ENCODE data around the gene POU5F1. TPM values are rescaled to one million over a fixed set of nuclear protein-coding genes. Genes with fewer than 3 reads are reported as not detected.

POU5F1 gene
- polyA plus RNA-seq, 3 donors, result 0.20 TPM; not detected in 2

DNA sequence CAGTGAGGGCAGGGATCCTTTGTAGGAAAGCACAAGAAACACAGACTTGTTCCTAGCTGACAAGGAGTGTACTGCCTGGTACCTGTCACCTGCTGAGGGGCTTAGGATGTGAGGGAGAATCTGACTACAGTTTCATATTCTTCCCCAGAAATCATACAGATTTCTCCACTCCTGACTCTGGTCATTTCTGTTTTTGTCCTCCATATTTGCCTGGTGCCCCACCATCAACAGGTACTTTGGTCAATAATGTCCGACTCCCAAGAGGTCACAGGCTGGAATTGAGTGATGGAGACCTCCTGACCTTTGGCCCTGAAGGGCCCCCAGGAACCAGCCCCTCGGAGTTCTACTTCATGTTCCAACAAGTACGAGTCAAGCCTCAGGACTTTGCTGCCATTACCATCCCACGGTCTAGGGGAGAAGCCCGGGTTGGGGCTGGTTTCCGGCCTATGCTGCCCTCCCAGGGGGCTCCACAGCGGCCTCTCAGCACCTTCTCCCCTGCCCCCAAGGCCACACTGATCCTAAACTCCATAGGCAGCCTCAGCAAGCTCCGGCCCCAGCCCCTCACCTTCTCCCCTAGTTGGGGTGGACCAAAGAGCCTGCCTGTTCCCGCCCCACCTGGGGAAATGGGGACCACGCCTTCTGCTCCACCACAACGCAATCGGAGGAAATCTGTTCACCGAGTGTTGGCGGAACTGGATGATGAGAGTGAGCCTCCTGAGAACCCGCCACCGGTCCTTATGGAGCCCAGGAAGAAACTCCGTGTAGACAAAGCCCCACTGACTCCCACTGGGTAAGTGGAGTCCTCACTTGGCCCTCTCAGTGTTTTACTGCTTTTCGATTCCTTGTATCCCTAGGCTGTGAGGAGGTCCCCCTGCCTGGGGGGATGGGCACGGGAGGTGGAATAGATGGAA lies 9.0 kb downstream of the POU5F1 start:
- H3K4me3 ChIP-seq (replicated peaks in 1 of 3; ENCODE audit: low read depth in 2 of 3, low read length in 3 of 3), result no peak overlapping the region
- Mint-ChIP-seq H3K4me3 (no peak overlapping the region), H3K36me3 (peaks cover 5 to 27% of the 10 kb centered on the region in 2 donors), H3K27me3 (ENCODE audit: low read depth in 3 of 3) (peaks cover 0 to 3% (median 0%) of the 10 kb centered on the region in 3 donors), H3K4me1 (peaks cover 33% of the 10 kb centered on the region), H3K27ac (peak overlapping the region in 3 of 7 donors; percentile 32 to 80 (median 75)), H3K9me3 (no peaks in the 10 kb centered on the region)
- 94% methylated on average over 12 of the region's 19 CpGs for WGBS (ENCODE audit: insufficient coverage)
- no peaks in the 10 kb centered on the region for H3K27me3 ChIP-seq (ENCODE audit: control insufficient read depth in 2 of 2, insufficient read depth in 2 of 2, low read length in 2 of 2)
- peaks cover 21% of the 10 kb centered on the region for H3K79me2 ChIP-seq (ENCODE audit: insufficient read depth, low read length)
- no peak overlapping the region for H2AFZ ChIP-seq (ENCODE audit: insufficient read depth, low read depth, low read length, poor library complexity, severe bottlenecking)
- H4K20me1 ChIP-seq (ENCODE audit: insufficient read depth, low read length), result no peaks in the 10 kb centered on the region
- DNase-seq, result no peak
- H3K4me2 ChIP-seq (replicated peaks; ENCODE audit: extremely low read depth, low read length, poor library complexity, severe bottlenecking), result no peak overlapping the region
- H3K36me3 ChIP-seq (replicated peaks in 1 of 2; ENCODE audit: control insufficient read depth in 1 of 2, insufficient read depth in 2 of 2, low read length in 2 of 2), result peaks cover 2 to 20% of the 10 kb centered on the region in 2 donors
- no peaks in the 10 kb centered on the region for H3K9me3 ChIP-seq (replicated peaks in 1 of 2; ENCODE audit: control insufficient read depth in 1 of 2, insufficient read depth in 1 of 2, low read length in 2 of 2)
- no peak overlapping the region for H3K9ac ChIP-seq (ENCODE audit: insufficient read depth, low read length, poor library complexity, severe bottlenecking)
- no peak overlapping the region for H3K27ac ChIP-seq (ENCODE audit: low read depth in 1 of 2, low read length in 2 of 2)
- H3K4me1 ChIP-seq (ENCODE audit: control insufficient read depth in 1 of 2, insufficient read depth in 2 of 2, low read length in 2 of 2), result peaks cover 17 to 24% of the 10 kb centered on the region in 2 donors
- intact Hi-C loops (cut with micrococcal nuclease), result no loop called here
- TF ChIP-seq, protein P1, sequence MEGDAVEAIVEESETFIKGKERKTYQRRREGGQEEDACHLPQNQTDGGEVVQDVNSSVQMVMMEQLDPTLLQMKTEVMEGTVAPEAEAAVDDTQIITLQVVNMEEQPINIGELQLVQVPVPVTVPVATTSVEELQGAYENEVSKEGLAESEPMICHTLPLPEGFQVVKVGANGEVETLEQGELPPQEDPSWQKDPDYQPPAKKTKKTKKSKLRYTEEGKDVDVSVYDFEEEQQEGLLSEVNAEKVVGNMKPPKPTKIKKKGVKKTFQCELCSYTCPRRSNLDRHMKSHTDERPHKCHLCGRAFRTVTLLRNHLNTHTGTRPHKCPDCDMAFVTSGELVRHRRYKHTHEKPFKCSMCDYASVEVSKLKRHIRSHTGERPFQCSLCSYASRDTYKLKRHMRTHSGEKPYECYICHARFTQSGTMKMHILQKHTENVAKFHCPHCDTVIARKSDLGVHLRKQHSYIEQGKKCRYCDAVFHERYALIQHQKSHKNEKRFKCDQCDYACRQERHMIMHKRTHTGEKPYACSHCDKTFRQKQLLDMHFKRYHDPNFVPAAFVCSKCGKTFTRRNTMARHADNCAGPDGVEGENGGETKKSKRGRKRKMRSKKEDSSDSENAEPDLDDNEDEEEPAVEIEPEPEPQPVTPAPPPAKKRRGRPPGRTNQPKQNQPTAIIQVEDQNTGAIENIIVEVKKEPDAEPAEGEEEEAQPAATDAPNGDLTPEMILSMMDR (IDR thresholded peaks at IDR 0.05), result no peak

DNA sequence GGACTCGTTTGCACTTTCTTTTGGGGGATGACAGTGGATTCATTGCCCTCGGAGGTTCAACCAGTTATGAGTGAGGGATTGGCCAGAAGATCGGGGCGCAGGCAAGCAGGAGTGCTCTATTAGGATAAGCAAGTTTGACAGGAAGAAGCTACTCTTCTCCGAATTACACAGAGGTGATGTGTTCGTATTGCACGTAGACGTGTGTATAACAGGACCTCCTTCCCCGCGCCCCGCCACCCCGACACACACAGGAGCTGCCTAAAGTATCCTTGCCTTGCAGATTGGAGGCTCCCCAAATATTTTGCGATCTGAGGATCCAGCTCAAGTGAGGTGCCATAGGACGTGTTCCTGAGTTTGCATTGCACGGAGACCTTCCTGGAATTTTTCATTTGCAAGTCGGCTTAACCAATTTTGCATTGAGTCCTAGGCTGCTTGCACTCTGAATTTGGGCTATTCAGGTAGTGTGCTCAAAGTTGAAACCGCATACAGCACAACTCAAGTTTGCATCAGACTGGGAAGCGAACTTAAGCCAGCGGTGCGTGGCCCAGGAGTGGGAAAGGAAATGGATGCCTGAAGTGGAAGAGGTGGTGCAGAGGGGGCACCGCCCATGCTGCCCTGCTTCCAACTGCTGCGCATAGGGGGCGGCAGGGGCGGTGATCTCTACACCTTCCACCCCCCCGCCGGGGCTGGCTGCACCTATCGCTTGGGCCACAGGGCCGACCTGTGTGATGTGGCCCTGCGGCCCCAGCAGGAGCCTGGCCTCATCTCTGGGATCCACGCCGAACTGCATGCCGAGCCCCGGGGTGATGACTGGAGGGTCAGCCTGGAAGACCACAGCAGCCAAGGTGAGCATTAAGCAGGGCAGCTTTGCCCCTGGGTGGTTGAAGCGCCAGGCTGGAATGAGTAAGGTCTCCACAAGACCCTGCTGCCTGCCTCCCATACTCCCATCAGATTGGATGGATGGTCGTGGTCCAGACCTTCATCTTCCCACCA lies 11.3 kb downstream of the POU5F1 start:
- Histone ChIP-seq H2AFZ (ENCODE audit: insufficient read depth, low read depth, low read length, poor library complexity, severe bottlenecking) (peak overlapping the region; percentile 88), H4K20me1 (ENCODE audit: insufficient read depth, low read length) (no peaks in the 10 kb centered on the region), H3K9ac (ENCODE audit: insufficient read depth, low read length, poor library complexity, severe bottlenecking) (peak overlapping the region; percentile 69), H3K27me3 (ENCODE audit: control insufficient read depth in 2 of 2, insufficient read depth in 2 of 2, low read length in 2 of 2) (no peaks in the 10 kb centered on the region), H3K4me3 (replicated peaks in 1 of 3; ENCODE audit: low read depth in 2 of 3, low read length in 3 of 3) (peak overlapping the region; percentile 79 to 92 (median 81)), H3K4me2 (replicated peaks; ENCODE audit: extremely low read depth, low read length, poor library complexity, severe bottlenecking) (peak overlapping the region; percentile 99), H3K4me1 (ENCODE audit: control insufficient read depth in 1 of 2, insufficient read depth in 2 of 2, low read length in 2 of 2) (peaks cover 17 to 24% of the 10 kb centered on the region in 2 donors), H3K79me2 (ENCODE audit: insufficient read depth, low read length) (peaks cover 21% of the 10 kb centered on the region), H3K36me3 (replicated peaks in 1 of 2; ENCODE audit: control insufficient read depth in 1 of 2, insufficient read depth in 2 of 2, low read length in 2 of 2) (peaks cover 2 to 27% of the 10 kb centered on the region in 2 donors), H3K9me3 (replicated peaks in 1 of 2; ENCODE audit: control insufficient read depth in 1 of 2, insufficient read depth in 1 of 2, low read length in 2 of 2) (no peaks in the 10 kb centered on the region), H3K27ac (ENCODE audit: low read depth in 1 of 2, low read length in 2 of 2) (peak overlapping the region in 1 of 2 donors; percentile 56)
- WGBS (ENCODE audit: insufficient coverage), result 27% methylated on average over 23 of the region's 35 CpGs
- no peak for DNase-seq
- peaks cover 13 to 36% of the 10 kb centered on the region in 2 donors for H3K36me3 Mint-ChIP-seq
- H3K4me1 Mint-ChIP-seq, result peaks cover 31% of the 10 kb centered on the region
- H3K9me3 Mint-ChIP-seq, result no peaks in the 10 kb centered on the region
- H3K27ac Mint-ChIP-seq, result peak overlapping the region in 5 of 7 donors; percentile 31 to 90 (median 78)
- H3K4me3 Mint-ChIP-seq, result peak overlapping the region; percentile 91 to 94
- H3K27me3 Mint-ChIP-seq (ENCODE audit: low read depth in 3 of 3), result peaks cover 0 to 2% (median 0%) of the 10 kb centered on the region in 3 donors
- TF ChIP-seq, protein P1 (IDR thresholded peaks at IDR 0.05), result no peak
- intact Hi-C loops (cut with micrococcal nuclease), result no loop called here
